ENCODE results near the gene PAN3.

Gene PAN3

GRCh38 chr13:28337166-28338005 is 199.0 kb downstream of the PAN3 start:
- DNase-seq (ENCODE audit: low read depth): no peak
- no peak overlapping the region for H3K4me3 ChIP-seq (ENCODE audit: low read depth, low read length)
- TF ChIP-seq CTCF (IDR thresholded peaks at IDR 0.05; ENCODE audit: low read depth, low read length) (no peak), MAX (IDR thresholded peaks at IDR 0.05; ENCODE audit: low read depth, low read length) (no peak), MYC (IDR thresholded peaks at IDR 0.05; ENCODE audit: low read depth, low read length) (no peak), POLR2A (IDR thresholded peaks at IDR 0.05; ENCODE audit: extremely low read depth, insufficient read length) (no peak)

- no peak overlapping the region for H3K4me3 ChIP-seq (ENCODE audit: low read depth, low read length)
- TF ChIP-seq MAX (IDR thresholded peaks at IDR 0.05; ENCODE audit: low read depth, low read length) (no peak), POLR2A (IDR thresholded peaks at IDR 0.05; ENCODE audit: extremely low read depth, insufficient read length) (no peak), CTCF (IDR thresholded peaks at IDR 0.05; ENCODE audit: low read depth, low read length) (no peak), MYC (IDR thresholded peaks at IDR 0.05; ENCODE audit: low read depth, low read length) (no peak)
- DNase-seq (ENCODE audit: low read depth): no peak
These were observed 199.7 kb downstream of the PAN3 start for GRCh38 chr13:28338006-28338574.

- H3K4me3 ChIP-seq (ENCODE audit: low read depth, low read length): no peak overlapping the region
- no peak for DNase-seq (ENCODE audit: low read depth)
- TF ChIP-seq POLR2A (IDR thresholded peaks at IDR 0.05; ENCODE audit: extremely low read depth, insufficient read length): no peak
- no peak for TF ChIP-seq CTCF (IDR thresholded peaks at IDR 0.05; ENCODE audit: low read depth, low read length)
- no peak for TF ChIP-seq MAX (IDR thresholded peaks at IDR 0.05; ENCODE audit: low read depth, low read length)
- no peak for TF ChIP-seq MYC (IDR thresholded peaks at IDR 0.05; ENCODE audit: low read depth, low read length)
These were observed 200.4 kb downstream of the PAN3 start for GRCh38 chr13:28338742-28339141.

- no peak overlapping the region for H3K4me3 ChIP-seq (ENCODE audit: low read depth, low read length)
- no peak for TF ChIP-seq MYC (IDR thresholded peaks at IDR 0.05; ENCODE audit: low read depth, low read length)
- TF ChIP-seq CTCF (IDR thresholded peaks at IDR 0.05; ENCODE audit: low read depth, low read length): no peak
- TF ChIP-seq POLR2A (IDR thresholded peaks at IDR 0.05; ENCODE audit: extremely low read depth, insufficient read length): no peak
- TF ChIP-seq MAX (IDR thresholded peaks at IDR 0.05; ENCODE audit: low read depth, low read length): no peak
- no peak for DNase-seq (ENCODE audit: low read depth)
These were observed 201.1 kb downstream of the PAN3 start for GRCh38 chr13:28339419-28339818.

GRCh38 chr13:28340272-28340793 is 202.0 kb downstream of the PAN3 start:
- TF ChIP-seq POLR2A (IDR thresholded peaks at IDR 0.05; ENCODE audit: extremely low read depth, insufficient read length) (no peak), CTCF (IDR thresholded peaks at IDR 0.05; ENCODE audit: low read depth, low read length) (no peak), MAX (IDR thresholded peaks at IDR 0.05; ENCODE audit: low read depth, low read length) (no peak), MYC (IDR thresholded peaks at IDR 0.05; ENCODE audit: low read depth, low read length) (no peak)
- no peak overlapping the region for H3K4me3 ChIP-seq (ENCODE audit: low read depth, low read length)
- DNase-seq (ENCODE audit: low read depth): no peak
